ENCODE results near the gene PRKCQ.
A peak's percentile ranks its signal among the peaks of the same experiment; 100 is the strongest.
"Not testable (repeated sequence)": the region's sequence is repeated elsewhere in the genome, so short reads cannot be mapped to it uniquely, and the experiment has no call there.

The PRKCQ gene

DNA sequence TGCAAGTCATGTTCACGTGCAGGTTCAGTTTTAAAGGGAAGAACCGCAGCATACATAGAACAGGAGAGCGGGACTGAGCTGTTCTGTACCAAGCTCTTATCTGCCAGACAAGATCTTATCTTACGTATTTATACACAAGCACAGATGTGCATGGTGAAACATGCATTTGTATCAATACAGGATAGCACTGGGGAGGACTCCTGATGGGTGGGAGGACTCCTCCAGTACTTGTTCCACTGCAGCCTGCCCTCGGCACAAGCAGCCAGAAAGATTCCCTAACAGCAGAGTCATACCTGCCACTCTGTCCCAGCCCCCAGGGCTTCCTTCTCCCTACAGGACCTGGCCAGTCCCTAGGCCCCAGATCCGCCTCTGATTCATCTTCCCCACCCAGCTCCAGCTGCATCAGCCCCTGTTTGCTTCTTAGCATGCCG, 13.2 kb upstream of the PRKCQ start:
- no peak for DNase-seq

DNA sequence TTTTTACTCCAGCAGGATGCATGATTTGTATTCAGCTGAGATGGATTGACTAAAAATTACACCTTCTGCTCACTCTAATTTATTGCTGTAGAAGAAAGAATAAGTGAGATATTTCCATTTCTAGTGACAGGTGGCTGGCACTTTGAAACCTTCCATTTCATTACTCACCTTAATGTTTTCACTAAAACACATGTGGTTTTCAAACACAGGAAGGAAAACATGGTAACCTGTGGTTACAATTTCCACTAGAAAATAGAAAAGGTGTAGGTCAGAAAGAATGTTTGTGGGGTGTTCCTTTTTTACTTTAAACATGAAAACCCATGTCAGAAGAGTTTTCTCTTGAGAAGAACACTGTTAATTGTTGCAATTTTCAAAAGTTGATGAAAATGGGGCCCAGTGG, 12.0 kb upstream of the PRKCQ start:
- peak; percentile 69 for DNase-seq

DNA sequence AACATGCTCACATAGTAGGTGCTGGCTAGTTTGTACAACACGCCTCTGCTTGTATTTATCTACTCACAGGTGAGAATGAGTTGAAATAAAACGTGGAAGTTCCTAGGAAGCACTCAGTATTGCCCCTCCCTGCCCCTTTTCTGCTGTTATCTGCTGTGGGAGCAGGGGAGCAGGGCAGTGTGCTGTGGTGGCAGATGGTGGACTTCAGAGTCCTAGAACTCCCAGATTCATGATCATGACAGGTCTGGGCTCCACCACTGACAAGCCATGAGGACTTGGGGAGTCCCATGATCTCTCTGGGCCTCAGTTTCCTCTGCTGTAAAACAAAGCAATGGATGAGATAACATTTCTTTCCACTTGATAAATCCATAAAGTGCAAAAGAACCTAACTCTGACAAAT, 11.6 kb upstream of the PRKCQ start:
- DNase-seq, result no peak

DNA sequence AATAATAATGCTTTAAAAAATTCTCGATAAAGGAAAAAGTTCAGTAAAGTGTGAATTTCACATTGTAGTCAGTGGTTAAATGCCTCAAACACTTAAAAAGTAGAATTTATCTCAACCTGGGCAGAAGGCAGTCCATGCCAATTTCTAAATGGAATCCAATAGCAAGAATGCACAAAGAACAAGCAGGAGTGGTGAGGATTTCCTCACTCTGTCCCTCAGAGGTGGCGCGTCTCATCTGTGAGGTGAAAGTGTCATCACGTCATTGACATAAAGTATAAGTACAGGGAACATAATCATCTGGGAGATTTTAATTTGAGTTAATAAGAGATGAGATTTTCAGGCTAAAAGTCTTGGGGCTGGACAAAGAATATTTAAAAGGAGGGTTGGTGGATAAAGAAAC, 10.0 kb upstream of the PRKCQ start:
- DNase-seq, result no peak

DNA sequence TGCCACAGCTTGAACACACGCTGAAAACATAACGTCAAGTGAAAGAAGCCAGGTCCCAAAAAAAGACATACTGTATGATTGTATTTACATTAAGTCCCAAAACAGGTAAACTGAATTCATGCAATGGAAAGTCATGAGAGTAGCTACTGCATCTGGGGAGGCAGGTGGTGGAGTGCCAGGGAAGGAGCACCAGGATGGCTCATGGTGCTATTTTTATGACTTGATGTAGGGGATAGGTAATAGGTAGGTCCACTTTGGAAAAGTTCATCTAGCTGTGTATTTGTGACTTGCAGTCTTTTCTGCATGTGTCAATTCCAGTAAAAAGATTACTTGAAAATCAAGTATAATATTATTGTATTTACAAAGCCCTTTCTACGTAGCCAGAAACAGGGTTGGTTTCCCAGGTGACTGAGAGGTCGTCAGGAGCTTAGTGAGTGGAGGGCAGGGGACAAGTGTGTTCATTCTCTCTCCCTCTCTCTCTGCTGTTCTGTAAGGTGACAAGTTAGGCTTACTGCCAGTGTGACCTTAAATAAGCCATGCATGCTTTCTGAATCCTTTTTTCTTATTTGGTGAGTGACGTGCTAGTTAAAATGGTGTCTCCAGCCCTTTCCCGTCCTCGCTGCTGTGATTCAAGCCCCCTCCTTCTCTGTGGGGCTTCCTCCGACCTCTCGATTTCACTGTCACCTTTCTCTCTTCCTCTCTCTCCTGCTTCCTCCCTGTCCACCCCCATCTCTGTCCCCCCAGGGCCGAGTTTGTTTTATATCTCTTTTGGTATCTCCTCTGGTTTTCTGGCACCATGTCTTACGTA, 9.4 kb upstream of the PRKCQ start:
- DNase-seq, result no peak

DNA sequence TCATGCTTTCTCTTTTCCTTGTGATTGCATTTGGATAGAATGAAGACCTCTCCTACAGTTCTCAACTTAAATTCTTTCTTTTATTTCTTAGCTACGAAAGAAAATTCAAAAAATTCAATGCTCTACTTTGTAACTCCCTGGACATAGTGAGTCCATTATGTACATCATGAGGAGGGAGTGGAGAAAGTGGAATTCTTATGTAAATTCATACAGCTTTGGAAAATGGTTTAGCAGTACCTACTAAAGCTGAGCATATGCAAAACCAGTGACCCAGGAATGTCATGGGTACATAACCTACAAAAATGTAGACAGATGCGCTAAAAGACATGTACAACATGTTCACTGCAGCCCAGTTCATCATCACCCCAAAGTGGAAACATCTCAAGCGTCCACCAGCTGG, 8.8 kb upstream of the PRKCQ start:
- no peak for DNase-seq

DNA sequence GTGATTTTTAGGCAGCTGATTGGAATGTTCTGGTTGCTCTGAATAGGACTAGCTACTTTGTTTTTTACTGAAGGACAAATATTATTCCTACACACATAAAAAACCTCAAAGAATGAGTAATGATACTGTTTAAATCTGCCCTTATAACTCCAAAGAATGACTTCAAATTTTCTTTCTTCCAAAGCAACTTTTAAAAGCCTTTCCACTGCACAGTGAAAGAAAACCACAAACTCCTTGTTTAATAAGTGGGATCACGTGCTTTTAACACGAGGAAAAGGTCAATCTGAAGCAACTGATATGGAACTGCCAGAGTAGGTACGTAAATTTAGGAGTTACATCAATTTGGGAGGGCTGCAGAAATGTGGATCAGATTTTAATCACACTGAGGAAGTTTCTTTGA, 8.0 kb upstream of the PRKCQ start:
- DNase-seq, result no peak

DNA sequence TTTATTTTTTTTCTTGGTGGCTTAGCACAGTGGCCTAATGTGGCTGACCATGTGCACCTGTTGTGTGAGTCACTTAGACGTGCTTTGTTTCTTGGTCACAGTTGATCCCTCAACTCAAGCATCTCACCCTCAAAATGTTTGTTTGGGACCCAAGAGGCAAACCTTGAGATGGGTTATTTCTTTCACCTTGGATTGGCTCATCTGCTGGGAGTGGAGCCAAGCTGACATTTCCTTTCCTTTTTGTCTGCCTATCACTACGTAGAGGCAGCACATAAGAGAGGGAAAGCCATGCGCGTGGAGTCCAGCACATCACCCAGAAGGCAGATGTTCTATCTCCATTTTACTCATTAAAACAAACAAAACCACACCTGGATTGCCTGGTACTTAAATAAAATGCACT, 6.4 kb upstream of the PRKCQ start:
- peak; percentile 44 for DNase-seq

DNA sequence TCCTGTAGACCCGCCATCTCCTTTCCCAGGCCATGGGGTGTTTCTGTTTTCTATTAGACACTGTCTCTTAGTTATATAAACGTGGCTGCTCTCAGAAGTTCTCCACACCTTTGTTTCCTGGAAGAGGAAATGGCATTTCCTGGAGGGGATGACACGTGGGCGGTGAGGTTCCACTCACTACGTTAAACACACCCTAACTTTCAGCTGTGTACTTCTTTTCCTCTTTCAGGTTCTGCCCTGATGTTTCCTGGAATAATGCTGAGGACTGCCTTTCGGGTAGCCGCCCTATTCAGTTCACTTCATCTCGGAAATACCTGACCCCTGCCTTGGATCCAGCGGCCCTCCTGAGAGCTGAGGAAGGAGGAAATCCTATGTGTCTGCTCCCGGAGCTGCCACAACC, 3.4 kb upstream of the PRKCQ start:
- peak; percentile 89 for DNase-seq

DNA sequence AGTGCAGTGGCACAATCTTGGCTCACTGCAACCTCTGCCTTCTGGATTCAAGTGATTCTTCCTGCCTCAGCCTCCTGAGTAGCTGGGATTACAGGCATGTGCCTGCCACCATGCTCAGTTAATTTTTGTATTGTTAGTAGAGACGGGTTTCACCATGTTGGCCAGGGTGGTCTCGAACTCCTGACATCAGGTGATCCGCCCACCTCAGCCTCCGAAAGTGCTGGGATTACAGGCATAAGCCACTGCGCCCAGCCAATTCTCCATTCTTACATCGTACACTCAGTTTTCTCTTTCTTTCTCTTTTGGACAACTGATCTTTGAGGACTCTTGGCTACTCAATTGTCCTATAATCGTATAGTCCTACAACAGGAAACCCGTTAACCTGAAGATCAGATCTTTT, 2.8 kb upstream of the PRKCQ start:
- DNase-seq, result not testable (repeated sequence)

DNA sequence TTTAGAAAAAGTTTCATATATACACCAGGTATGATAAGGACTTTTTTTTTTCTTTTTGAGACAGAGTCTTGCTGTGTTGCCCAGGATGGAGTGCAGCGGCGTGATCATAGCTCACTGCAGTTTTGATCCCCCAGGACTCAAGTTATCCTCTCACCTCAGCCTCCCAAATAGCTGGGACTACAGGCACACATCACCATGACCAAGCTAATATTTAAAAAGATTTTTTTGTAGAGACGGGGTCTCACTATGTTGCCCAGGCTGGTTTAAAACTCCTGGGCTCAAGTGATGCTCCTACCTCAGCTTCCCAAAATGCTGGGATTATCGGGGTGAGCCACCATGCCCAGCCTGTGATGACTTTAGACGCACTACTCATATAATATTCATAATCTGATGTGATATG, 2.2 kb upstream of the PRKCQ start:
- DNase-seq, result no peak

DNA sequence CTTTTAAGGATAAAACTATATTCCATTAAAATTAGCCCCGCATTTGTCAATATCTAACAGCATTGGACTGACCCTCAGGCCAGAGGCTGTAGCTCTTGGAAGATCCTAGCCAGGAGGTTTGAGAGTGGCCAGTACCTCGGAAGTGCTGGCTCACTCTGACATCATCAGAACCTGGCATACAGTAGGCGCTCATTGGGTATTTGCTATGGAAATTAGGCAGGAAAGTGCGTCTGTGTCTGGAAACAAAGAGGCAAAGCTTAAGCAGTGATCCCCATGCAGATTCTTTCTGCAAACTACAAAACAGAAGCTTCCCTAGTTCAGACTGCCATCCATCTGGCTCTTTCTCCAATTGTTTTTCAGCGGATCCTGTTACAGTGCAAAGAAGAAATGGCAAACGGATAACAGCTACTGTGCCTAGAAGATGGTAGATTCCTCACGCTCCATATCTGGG, 1.7 kb upstream of the PRKCQ start:
- no peak for DNase-seq

DNA sequence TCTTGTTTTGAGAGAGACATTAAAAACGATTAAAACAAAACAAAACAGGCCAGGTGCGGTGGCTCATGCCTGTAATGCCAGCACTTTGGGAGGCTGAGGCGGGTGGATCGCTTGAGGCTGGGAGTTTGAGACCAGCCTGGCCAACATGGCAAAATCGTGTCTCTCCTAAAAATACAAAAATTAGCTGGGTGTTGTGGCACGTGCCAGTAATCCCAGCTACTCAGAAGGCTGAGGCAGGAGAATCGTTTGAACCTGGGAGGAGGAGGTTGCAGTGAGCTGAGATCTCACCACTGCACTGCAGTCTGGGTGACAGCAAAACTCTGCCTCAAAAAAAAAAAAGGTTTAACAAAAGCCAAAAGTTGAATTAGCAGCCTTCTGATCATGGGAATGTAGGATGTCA, 1.1 kb upstream of the PRKCQ start:
- not testable (repeated sequence) for DNase-seq

DNA sequence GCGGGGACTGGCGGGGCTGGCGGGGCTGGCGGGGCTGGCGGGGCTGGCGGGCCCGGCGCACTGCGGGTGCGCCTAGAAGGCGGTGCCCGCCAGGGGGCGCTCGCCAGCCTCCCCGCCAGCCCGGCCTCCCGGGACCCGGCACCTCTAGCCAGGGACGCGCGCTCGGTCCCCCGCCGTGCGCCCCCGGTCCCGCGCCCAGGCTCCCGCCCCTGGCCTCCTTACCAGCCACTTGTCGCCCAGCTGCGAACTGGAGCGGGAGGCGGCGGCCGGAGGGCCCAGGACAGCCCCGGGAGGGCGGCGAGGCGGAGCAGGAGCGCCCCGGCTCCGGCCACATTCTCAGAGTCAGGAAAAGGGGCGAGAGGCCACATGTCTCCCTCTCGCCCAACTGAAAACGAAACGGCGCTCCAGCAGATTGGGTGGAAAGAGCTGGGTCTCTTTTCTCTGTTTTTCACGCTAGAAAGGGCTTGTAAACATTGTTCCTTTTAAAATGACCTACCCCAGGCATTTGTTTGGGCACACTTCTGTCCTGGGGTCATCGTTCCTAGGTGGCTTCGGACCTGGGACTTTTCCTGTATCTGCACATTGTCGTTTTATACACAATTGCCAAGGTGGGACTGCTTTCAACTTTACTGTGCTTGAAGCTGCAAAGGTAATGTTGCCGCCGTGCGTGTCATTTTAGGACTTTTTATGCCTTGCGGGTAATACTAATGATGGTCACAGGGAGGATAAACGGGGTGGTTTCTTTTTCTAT, 378 bp upstream of the PRKCQ start:
- DNase-seq, result peak; percentile 85

DNA sequence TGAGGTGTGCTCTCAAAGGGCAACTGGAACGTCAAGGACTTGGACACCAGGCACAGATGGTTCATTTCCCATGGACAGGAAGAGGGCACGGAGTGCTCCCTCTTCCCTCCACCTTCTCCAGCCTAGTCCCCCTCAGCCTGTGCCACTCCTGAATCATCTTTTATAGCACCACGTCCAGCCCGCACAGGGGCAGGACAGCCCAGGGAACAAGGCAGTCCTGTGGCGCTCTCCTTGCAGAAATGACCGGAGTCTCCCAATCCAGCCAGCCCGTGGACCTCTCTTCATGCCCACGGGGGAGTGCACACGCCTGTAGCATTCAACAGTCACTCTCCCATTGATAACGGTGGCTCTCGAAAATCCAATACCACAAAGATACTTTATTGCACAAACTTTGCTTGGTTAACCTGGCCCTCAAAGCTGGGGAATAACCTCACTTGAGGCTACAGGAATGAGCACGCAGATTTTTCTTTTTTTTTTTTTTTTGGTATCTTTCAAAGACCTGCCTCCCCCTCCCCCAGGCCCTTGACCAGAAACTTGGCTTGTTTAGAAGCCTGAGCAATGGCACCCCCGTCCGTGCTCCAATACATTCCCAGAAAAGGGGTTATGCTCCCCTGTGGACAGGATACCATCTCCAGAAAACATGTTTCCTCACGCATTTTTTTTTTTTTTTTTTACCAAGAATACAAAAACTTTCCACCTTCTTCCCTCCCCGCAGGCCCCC, 733 bp downstream of the PRKCQ start:
- no peak for DNase-seq

DNA sequence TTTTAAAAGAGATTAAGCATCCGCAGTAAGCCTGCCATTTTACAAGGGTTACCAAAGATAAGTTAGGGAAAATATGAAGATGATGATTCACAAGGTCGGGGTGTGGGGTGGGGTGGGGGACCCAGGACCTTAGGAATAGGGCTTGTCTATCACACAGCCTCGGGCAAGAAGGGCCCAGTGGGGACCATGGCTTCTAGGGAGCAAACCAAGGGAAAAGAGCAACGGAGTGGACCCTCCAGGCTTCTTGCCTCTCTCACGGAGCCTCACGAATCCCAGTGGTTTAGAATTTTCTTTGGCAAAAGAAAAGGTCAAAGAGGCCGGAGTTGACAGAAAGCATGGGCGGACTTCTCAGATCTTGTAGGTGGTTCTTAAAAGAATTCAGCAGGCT, 1.3 kb downstream of the PRKCQ start:
- no peak for DNase-seq

DNA sequence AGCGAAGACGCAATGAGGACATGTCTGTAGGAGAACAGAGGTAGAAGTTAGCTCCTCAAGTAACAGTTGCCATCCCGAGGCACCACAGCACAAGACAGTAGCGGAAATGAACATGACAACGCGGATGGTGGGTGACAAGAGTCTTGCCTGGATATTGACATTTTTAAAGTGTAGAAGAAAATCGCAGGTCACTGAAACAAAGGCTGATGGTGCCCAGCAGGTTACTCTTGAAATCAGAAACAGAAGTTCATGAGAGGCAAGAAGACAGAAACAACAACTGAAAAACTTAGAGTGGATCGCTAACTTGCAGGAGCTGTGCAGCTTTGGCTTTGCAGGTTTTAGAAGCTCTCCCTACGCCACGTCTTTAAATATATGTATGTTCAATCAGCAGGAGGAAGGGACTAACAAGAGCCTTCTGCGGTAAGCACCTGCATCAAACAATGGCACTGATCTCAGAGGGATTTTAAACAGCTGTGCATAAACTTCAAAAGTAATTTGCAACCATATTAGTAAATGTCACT, 1.8 kb downstream of the PRKCQ start:
- DNase-seq, result peak; percentile 54

DNA sequence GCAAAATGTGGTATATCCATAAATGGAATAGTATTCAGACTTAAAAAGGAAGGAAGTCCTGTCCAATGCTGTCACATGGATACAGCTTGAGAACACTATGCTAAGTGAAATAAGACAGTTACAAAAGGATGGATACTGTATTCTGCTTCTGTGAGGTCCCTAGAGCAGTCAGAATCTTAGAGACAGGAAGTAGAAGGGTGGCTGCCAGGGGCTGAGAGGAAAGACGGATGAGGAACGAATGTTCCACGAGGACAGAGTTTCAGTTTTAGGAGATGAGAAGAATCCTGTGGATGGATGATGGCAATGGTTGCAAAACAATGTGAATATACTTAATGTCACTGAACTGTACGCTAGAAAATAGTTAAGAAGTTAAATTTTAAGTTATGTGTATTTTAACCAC, 3.8 kb downstream of the PRKCQ start:
- DNase-seq, result no peak

DNA sequence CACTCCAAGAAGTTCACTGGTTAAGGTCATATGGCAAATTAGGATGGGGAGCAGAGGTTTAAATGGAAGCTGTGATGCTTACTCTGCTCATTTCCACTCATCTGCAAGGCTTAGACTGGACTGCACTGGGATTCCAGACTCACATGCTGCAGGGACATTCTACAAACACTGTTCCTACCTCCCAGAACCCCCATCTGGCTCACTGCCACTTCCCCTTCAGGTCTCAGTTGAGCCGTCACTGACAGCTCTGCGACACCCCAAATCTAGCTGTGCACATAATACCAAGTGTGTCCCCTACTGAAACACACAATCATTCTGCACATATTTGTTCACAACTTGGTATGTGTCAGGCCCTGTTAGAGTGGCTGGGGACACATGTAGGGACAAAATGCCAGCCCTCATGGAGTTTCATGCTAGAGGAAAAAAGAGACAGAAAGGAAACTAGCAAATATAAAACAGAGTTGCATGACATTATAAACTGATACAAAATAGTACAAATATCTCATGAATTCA, 5.4 kb downstream of the PRKCQ start:
- no peak for DNase-seq

DNA sequence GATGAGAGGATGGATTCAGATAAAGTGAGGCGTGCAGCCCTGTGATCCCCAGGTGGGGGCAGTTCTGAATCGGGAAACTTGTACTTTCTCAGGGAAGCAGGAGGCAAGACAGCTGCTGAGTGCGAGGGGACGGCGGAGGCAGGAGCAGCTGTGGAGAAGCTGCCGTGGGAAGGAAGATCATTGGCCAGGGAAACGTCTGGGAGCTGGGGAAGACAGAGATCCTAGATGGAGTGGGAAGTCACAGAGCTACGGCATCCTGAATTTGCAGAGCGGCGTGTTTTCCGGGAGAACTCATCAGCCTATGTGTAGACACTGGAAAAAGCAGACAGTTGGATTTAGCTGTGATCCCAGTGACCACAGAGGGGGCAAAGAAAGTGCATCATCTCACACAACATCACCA, 9.2 kb downstream of the PRKCQ start:
- no peak for DNase-seq

DNA sequence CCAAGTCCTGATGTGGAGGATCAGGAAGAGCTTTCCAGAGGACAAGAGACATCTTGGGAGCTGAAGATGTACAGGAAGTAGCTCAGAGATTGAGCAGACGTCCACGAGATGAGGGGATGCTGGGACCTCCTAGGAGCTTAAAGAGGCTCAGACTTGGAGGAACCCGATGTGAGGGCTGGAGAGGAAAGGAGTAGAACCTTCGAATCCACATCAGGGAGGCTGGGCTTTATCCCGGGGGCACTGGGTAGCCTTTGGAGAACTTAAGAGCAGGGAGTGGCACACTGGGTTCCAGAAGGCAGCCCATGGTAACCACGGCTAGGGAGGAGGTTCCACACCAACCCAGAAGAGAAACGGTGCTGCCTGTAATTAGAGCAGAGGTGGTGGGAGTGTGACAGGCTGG, 10.8 kb downstream of the PRKCQ start:
- no peak for DNase-seq

DNA sequence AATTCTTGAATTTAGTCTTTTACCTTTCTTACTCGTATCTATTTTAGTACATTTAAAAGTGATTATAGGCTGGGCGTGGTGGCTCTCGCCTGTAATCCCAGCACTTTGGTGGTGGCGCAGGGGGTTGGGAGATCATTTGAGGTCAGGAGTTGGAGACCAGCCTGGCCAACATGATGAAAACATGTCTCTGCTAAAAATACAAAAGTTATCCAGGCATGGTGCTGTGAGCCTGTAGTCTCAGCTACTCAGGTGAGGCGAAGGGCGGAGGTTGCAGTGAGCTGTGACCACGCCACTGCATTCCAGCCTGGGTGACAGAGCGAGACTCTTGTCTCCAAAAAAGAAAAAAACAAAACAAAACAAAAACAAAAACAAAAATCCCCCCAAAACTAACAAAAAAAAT, 12.2 kb downstream of the PRKCQ start:
- DNase-seq, result no peak

DNA sequence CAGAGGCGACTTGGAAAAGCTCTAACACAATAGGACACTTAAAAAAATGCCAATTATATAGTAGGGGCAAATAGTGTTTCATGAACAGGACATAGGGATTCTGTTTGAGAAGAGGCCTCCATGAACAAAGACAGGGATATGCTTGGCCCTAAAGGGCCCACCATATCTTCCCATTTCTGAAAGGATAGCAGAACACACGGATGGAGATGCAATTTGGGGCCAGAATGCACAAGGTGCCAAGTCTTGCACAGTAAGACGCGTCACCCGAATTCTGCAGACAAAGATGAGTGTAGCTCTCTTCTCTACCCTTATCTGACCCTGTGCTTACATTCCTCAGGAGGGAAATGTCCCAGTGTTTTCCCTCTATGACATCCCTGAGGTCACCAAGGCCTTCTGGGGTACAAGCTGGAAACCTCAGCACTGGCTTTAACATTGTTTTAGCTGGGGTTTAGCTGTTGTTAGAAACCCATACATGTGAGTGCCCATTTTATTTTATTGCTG, 12.8 kb downstream of the PRKCQ start:
- DNase-seq, result no peak

All from CD4-positive, alpha-beta T cell treated with Interleukin-10 for 1 hour (primary cell).